H1 (cell line): Measurements from ENCODE around the gene HACL1. TPM values are rescaled to one million over a fixed set of nuclear protein-coding genes. Genes with fewer than 3 reads are reported as not detected.

Experiments
- BACH1 ChIP-seq: IDR thresholded peaks from 2 replicates; pipeline ENCODE4 v1.6.1; 2012; ENCODE audit warnings: low read length, improper control_type of control experiment
- CBX5 ChIP-seq: fragments of 300-800, 300-1000 bp; sonication (generic); IDR thresholded peaks from 2 replicates; pipeline ENCODE4 v1.7.1; 2016; ENCODE audit warnings: antibody characterized with exemption, low read length, low read depth
- CBX8 ChIP-seq: fragments of 300-800, 300-1000 bp; sonication (generic); IDR thresholded peaks from 2 replicates; pipeline ENCODE4 v1.7.1; 2016; ENCODE audit warnings: low read depth, low read length, borderline replicate concordance
- CHD1 ChIP-seq: IDR thresholded peaks from 2 replicates; pipeline ENCODE4 v1.6.1; 2012; ENCODE audit warnings: low read depth, low read length, improper control_type of control experiment
- GTF2F1 ChIP-seq: IDR thresholded peaks from 2 replicates; pipeline ENCODE4 v1.6.1; 2012; ENCODE audit warnings: low read depth, low read length, improper control_type of control experiment, borderline replicate concordance
- SAP30 ChIP-seq: fragments of 300-600 bp; sonication (generic); IDR thresholded peaks from 2 replicates; pipeline ENCODE4 v1.7.1; 2012; ENCODE audit warnings: low read length, moderate library complexity, mild to moderate bottlenecking, inconsistent platforms; ENCODE audit not compliant: insufficient read depth, insufficient replicate concordance
- SIN3A ChIP-seq, 2 experiments: IDR thresholded peaks in 1 of 2; conservative IDR thresholded peaks in 1 of 2; 2 replicates each; pipeline ENCODE4 v1.6.1; 2011 to 2012; ENCODE audit warnings: low read length in 2 of 2, improper control_type of control experiment in 1 of 2, low read depth in 1 of 2, mild to moderate bottlenecking in 1 of 2
- polyA plus RNA-seq, 7 experiments: library from polyadenylated mRNA; depleted of rRNA in 3 of 7; stranded (reverse) in 5 of 7; unstranded in 2 of 7; fragments of >200 nt in 5 of 7; fragments of 200-250 nt in 2 of 7; gene quantifications; 1 replicate in 5 of 7; 2 replicates in 1 of 7; 4 replicates in 1 of 7; pipeline versions ENCODE4 v1.2.1 to v1.2.3, GENCODE V29; 2011 to 2013; ENCODE audit warnings: missing spikeins in 2 of 7, mixed read lengths in 2 of 7
- total RNA-seq: library from RNA; stranded (reverse); fragmentation: NEBNext Ultra II Directional; extraction: Animal tissue kit (Norgen Biotek cat#: 25700); gene quantifications from 2 replicates; pipeline ENCODE4 v1.2.1, GENCODE V29; 2021
- TF ChIP-seq, protein P1 (sequence below): fragments of 300-600 bp; sonication (generic); IDR thresholded peaks from 2 replicates; pipeline ENCODE4 v1.7.1; 2012; ENCODE audit warnings: low read length, moderate library complexity, mild to moderate bottlenecking, inconsistent platforms; ENCODE audit not compliant: insufficient replicate concordance

Gene HACL1
- total and polyA plus RNA-seq, 2 of the 8 experiments (the other 6 are each of a cell fraction or from before 2014, with no cell fraction given): 38.2 to 46.0 TPM

DNA sequence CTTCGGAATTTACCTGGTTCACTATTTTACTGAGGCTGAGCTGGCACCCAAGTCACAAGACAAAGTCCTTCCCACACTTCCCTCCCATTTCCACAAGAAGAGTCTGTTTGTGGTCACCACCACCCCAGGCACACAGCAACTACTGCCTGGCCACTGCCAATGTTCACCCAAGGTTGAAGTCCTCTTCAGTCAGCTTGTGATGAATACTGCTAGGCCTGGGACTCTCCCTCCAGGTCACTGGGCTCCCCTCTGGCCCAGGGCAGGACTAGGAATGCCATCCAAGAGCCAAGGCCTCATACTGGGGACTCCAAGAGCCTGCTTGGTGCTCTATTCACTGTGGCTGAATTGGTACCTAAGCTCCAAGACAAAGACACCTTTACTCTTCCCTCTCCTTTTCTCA, 49.5 kb downstream of the HACL1 start (continued):
- TF ChIP-seq, protein P1, sequence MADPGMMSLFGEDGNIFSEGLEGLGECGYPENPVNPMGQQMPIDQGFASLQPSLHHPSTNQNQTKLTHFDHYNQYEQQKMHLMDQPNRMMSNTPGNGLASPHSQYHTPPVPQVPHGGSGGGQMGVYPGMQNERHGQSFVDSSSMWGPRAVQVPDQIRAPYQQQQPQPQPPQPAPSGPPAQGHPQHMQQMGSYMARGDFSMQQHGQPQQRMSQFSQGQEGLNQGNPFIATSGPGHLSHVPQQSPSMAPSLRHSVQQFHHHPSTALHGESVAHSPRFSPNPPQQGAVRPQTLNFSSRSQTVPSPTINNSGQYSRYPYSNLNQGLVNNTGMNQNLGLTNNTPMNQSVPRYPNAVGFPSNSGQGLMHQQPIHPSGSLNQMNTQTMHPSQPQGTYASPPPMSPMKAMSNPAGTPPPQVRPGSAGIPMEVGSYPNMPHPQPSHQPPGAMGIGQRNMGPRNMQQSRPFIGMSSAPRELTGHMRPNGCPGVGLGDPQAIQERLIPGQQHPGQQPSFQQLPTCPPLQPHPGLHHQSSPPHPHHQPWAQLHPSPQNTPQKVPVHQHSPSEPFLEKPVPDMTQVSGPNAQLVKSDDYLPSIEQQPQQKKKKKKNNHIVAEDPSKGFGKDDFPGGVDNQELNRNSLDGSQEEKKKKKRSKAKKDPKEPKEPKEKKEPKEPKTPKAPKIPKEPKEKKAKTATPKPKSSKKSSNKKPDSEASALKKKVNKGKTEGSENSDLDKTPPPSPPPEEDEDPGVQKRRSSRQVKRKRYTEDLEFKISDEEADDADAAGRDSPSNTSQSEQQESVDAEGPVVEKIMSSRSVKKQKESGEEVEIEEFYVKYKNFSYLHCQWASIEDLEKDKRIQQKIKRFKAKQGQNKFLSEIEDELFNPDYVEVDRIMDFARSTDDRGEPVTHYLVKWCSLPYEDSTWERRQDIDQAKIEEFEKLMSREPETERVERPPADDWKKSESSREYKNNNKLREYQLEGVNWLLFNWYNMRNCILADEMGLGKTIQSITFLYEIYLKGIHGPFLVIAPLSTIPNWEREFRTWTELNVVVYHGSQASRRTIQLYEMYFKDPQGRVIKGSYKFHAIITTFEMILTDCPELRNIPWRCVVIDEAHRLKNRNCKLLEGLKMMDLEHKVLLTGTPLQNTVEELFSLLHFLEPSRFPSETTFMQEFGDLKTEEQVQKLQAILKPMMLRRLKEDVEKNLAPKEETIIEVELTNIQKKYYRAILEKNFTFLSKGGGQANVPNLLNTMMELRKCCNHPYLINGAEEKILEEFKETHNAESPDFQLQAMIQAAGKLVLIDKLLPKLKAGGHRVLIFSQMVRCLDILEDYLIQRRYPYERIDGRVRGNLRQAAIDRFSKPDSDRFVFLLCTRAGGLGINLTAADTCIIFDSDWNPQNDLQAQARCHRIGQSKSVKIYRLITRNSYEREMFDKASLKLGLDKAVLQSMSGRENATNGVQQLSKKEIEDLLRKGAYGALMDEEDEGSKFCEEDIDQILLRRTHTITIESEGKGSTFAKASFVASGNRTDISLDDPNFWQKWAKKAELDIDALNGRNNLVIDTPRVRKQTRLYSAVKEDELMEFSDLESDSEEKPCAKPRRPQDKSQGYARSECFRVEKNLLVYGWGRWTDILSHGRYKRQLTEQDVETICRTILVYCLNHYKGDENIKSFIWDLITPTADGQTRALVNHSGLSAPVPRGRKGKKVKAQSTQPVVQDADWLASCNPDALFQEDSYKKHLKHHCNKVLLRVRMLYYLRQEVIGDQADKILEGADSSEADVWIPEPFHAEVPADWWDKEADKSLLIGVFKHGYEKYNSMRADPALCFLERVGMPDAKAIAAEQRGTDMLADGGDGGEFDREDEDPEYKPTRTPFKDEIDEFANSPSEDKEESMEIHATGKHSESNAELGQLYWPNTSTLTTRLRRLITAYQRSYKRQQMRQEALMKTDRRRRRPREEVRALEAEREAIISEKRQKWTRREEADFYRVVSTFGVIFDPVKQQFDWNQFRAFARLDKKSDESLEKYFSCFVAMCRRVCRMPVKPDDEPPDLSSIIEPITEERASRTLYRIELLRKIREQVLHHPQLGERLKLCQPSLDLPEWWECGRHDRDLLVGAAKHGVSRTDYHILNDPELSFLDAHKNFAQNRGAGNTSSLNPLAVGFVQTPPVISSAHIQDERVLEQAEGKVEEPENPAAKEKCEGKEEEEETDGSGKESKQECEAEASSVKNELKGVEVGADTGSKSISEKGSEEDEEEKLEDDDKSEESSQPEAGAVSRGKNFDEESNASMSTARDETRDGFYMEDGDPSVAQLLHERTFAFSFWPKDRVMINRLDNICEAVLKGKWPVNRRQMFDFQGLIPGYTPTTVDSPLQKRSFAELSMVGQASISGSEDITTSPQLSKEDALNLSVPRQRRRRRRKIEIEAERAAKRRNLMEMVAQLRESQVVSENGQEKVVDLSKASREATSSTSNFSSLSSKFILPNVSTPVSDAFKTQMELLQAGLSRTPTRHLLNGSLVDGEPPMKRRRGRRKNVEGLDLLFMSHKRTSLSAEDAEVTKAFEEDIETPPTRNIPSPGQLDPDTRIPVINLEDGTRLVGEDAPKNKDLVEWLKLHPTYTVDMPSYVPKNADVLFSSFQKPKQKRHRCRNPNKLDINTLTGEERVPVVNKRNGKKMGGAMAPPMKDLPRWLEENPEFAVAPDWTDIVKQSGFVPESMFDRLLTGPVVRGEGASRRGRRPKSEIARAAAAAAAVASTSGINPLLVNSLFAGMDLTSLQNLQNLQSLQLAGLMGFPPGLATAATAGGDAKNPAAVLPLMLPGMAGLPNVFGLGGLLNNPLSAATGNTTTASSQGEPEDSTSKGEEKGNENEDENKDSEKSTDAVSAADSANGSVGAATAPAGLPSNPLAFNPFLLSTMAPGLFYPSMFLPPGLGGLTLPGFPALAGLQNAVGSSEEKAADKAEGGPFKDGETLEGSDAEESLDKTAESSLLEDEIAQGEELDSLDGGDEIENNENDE: no peak
- no peak for TF ChIP-seq CBX8
- TF ChIP-seq GTF2F1: no peak
- no peak for TF ChIP-seq SAP30
- no peak for TF ChIP-seq BACH1
- TF ChIP-seq CHD1: no peak
- TF ChIP-seq SIN3A (conservative IDR thresholded peaks at IDR 0.05 in 1 of 2, IDR thresholded peaks at IDR 0.05 in 1 of 2; ENCODE audit: low read depth in 1 of 2, low read length in 2 of 2): no peak
- TF ChIP-seq CBX5: no peak
